SIG-M5 (cell line): ENCODE measurements around the gene SYS1.

Experiments used
- DNase-seq: peaks from one replicate; lab custom pipeline; 2025; lab: John Stamatoyannopoulos, UW

Gene SYS1

DNA sequence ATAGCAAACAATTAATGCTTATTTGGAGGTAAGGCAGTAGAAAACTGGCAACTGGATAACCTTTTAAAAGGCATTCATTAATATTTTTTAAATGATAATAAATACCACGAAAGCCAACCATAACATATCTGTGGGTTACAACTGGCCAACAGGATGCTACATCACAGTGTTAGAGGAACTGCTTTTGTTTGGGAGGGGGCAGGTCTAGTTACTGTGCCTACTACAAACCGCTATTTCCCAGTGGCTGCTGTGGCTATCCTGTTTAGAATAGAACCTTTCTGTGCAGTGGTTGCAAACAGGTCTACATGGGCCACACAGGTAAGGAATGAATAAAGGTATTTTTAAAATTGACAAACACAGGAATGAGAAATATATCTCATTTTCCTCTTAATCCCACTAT lies 54.0 kb downstream of the SYS1 start:
- no peak for DNase-seq
